ENCODE data around the gene ATP6V1D.

DNA sequence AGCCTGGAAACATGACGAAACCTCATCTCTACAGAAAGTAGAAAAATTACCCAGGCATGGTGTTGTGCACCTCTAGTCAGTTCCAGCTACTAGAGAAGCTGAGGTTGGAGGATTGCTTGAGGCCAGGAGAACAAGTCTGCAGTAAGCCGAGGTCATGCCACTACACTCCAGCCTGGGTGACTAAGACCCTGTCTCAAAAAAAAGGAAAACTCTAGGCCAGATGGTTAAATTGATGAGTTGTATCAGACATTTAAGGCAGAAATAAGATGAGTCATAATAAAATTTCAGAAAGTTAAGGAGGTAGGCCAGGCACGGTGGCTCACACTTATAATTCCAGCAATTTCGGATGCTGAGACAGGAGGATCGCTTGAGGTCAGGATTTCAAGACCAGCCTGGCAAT is 11.2 kb upstream of the ATP6V1D start:
- TF ChIP-seq, protein P1, sequence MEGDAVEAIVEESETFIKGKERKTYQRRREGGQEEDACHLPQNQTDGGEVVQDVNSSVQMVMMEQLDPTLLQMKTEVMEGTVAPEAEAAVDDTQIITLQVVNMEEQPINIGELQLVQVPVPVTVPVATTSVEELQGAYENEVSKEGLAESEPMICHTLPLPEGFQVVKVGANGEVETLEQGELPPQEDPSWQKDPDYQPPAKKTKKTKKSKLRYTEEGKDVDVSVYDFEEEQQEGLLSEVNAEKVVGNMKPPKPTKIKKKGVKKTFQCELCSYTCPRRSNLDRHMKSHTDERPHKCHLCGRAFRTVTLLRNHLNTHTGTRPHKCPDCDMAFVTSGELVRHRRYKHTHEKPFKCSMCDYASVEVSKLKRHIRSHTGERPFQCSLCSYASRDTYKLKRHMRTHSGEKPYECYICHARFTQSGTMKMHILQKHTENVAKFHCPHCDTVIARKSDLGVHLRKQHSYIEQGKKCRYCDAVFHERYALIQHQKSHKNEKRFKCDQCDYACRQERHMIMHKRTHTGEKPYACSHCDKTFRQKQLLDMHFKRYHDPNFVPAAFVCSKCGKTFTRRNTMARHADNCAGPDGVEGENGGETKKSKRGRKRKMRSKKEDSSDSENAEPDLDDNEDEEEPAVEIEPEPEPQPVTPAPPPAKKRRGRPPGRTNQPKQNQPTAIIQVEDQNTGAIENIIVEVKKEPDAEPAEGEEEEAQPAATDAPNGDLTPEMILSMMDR (IDR thresholded peaks at IDR 0.05) = no peak
- no peak for TF ChIP-seq POLR2A (IDR thresholded peaks at IDR 0.05)
